ENCODE measurements around the gene NT5C2. TPM values are rescaled to one million over a fixed set of nuclear protein-coding genes. Genes with fewer than 3 reads are reported as not detected.

Gene NT5C2
- total and polyA plus RNA-seq, 2 of the 8 experiments (the other 6 are each of a cell fraction or from before 2014, with no cell fraction given): 35.2 to 106 TPM

- TF ChIP-seq NANOG (IDR thresholded peaks at IDR 0.05; ENCODE audit: insufficient read depth, low read depth, low read length, poor library complexity, severe bottlenecking) (no peak), FOSL1 (IDR thresholded peaks at IDR 0.05; ENCODE audit: insufficient read depth, low read depth, low read length) (no peak), NRF1 (IDR thresholded peaks at IDR 0.05; ENCODE audit: low read depth, low read length) (no peak), HDAC2 (IDR thresholded peaks at IDR 0.05; ENCODE audit: borderline replicate concordance in 1 of 2, low read depth in 2 of 2, low read length in 2 of 2) (no peak), CBX8 (IDR thresholded peaks at IDR 0.05; ENCODE audit: borderline replicate concordance, low read depth, low read length) (no peak), POLR2A (IDR thresholded peaks at IDR 0.05; ENCODE audit: control extremely low read depth in 1 of 2, low read depth in 2 of 2, low read length in 2 of 2) (no peak)
These were observed 4.8 kb upstream of the NT5C2 start (continued) for GRCh38 chr10:103197903-103198302.
